Measurements from ENCODE around the gene INTS1.

The INTS1 gene

DNA sequence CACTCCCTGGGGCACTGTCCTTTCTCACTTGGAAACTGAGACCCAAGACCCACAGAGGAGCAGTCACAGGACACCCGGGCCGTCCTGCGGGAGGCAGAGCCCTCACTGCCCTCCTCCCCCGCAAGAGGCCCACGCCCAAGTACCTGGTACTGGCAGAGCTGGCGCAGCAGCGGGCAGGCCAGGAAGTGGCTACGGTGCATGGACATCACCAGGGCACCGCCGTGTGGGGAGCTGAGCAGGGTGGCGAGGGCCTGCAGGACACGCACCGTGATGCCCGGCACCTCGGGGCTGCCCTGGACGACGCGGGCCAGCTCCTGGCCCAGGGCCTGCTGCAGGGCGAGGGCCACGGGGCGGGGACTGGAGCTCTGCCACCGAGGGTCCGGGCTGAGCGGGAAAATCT, 24.9 kb downstream of the INTS1 start:
- H3K27ac ChIP-seq (ENCODE audit: low read depth, low read length) = no peak overlapping the region
- TF ChIP-seq, protein P1, sequence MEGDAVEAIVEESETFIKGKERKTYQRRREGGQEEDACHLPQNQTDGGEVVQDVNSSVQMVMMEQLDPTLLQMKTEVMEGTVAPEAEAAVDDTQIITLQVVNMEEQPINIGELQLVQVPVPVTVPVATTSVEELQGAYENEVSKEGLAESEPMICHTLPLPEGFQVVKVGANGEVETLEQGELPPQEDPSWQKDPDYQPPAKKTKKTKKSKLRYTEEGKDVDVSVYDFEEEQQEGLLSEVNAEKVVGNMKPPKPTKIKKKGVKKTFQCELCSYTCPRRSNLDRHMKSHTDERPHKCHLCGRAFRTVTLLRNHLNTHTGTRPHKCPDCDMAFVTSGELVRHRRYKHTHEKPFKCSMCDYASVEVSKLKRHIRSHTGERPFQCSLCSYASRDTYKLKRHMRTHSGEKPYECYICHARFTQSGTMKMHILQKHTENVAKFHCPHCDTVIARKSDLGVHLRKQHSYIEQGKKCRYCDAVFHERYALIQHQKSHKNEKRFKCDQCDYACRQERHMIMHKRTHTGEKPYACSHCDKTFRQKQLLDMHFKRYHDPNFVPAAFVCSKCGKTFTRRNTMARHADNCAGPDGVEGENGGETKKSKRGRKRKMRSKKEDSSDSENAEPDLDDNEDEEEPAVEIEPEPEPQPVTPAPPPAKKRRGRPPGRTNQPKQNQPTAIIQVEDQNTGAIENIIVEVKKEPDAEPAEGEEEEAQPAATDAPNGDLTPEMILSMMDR (IDR thresholded peaks at IDR 0.05; ENCODE audit: low read depth, low read length, poor library complexity, severe bottlenecking) = no peak
- no peak for TF ChIP-seq EZH2phosphoT487 (IDR thresholded peaks at IDR 0.05; ENCODE audit: borderline replicate concordance, low read length)
- no peaks in the 10 kb centered on the region for H3K27me3 ChIP-seq (ENCODE audit: control insufficient read depth, low read length)
- no peak overlapping the region for H3K4me3 ChIP-seq (ENCODE audit: low read length)
- 0 out of 2 replicates have a peak, but pooled peaks cover 2% of the 10 kb centered on the region for H3F3A ChIP-seq (ENCODE audit: control insufficient read depth, insufficient read depth)
- H3K9me3 ChIP-seq (ENCODE audit: control insufficient read depth, insufficient read depth, low read length) = no peaks in the 10 kb centered on the region
- H3K9me2 ChIP-seq (replicated peaks; ENCODE audit: control insufficient read depth, low read length) = no peaks in the 10 kb centered on the region
- peaks cover 4% of the 10 kb centered on the region for H3K4me1 ChIP-seq (ENCODE audit: control insufficient read depth, low read length)
- no peak overlapping the region for H3K4me2 ChIP-seq (ENCODE audit: low read length)
- H3K79me2 ChIP-seq (ENCODE audit: control insufficient read depth, low read length) = no peaks in the 10 kb centered on the region
- H4K20me1 ChIP-seq (ENCODE audit: control insufficient read depth, insufficient read depth, low read depth, low read length) = no peaks in the 10 kb centered on the region; the same call in 1 of the 2 replicates
- H3K36me3 ChIP-seq (ENCODE audit: control insufficient read depth, low read length) = peaks cover 91% of the 10 kb centered on the region

DNA sequence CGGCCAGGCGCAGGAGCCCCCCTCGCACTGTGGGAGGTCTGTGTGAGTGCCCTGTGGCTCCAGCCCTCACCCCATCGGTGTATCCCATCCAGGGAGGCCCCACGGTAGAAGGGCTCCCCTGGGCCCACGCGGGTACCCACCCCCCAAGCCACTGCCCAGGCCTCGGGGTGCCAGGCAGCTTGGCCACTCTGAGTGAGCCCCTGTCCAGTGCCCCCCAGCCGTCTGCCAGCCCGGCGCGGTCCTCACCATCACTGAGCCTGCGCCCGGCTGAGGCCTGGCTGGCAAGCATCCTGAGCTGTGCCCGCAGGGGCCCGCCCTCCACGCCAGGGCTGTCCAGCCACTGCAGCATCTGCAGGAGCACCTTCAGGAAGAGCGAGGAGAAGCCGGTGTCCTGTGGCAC, 25.7 kb downstream of the INTS1 start:
- Histone ChIP-seq H3K27ac (ENCODE audit: low read depth, low read length) (no peak overlapping the region), H3K4me1 (ENCODE audit: control insufficient read depth, low read length) (peaks cover 10% of the 10 kb centered on the region), H4K20me1 (ENCODE audit: control insufficient read depth, insufficient read depth, low read depth, low read length) (no peaks in the 10 kb centered on the region; the same call in 1 of the 2 replicates), H3K4me2 (ENCODE audit: low read length) (no peak overlapping the region), H3K36me3 (ENCODE audit: control insufficient read depth, low read length) (peaks cover 90% of the 10 kb centered on the region), H3K9me2 (replicated peaks; ENCODE audit: control insufficient read depth, low read length) (no peaks in the 10 kb centered on the region), H3F3A (ENCODE audit: control insufficient read depth, insufficient read depth) (0 out of 2 replicates have a peak, but pooled peaks cover 2% of the 10 kb centered on the region), H3K4me3 (ENCODE audit: low read length) (no peak overlapping the region), H3K79me2 (ENCODE audit: control insufficient read depth, low read length) (no peaks in the 10 kb centered on the region; the same call in 1 of the 2 replicates), H3K9me3 (ENCODE audit: control insufficient read depth, insufficient read depth, low read length) (no peaks in the 10 kb centered on the region), H3K27me3 (ENCODE audit: control insufficient read depth, low read length) (no peaks in the 10 kb centered on the region)
- TF ChIP-seq EZH2phosphoT487 (IDR thresholded peaks at IDR 0.05; ENCODE audit: borderline replicate concordance, low read length) = no peak
- TF ChIP-seq, protein P1 (IDR thresholded peaks at IDR 0.05; ENCODE audit: low read depth, low read length, poor library complexity, severe bottlenecking) = no peak

DNA sequence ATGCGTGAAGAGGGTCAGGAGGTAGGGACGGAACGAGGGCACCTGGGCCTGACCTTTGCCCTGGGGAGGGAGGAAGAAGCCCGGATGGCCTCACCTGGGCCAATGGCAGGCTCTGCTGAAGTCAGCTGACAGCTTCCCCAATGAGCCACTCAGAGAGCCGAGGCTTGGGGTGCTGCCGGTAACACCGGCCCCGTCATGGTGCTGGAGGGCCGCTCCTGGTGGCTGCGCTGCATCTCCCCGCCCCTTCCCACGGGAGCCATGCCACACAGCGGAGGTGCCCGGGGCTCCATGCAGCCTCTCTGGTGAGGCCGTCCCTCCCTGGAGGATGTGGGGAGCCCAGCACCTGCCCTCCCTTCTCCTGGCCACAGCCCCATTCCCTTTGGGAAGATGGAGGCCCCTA, 27.3 kb downstream of the INTS1 start:
- Histone ChIP-seq H4K20me1 (ENCODE audit: control insufficient read depth, insufficient read depth, low read depth, low read length) (no peaks in the 10 kb centered on the region; the same call in 1 of the 2 replicates), H3K4me3 (ENCODE audit: low read length) (no peak overlapping the region), H3K79me2 (ENCODE audit: control insufficient read depth, low read length) (no peaks in the 10 kb centered on the region; the same call in 1 of the 2 replicates), H3K9me3 (ENCODE audit: control insufficient read depth, insufficient read depth, low read length) (no peaks in the 10 kb centered on the region), H3K36me3 (ENCODE audit: control insufficient read depth, low read length) (peaks cover 87% of the 10 kb centered on the region), H3K27ac (ENCODE audit: low read depth, low read length) (no peak overlapping the region), H3K4me1 (ENCODE audit: control insufficient read depth, low read length) (peaks cover 10% of the 10 kb centered on the region), H3K27me3 (ENCODE audit: control insufficient read depth, low read length) (no peaks in the 10 kb centered on the region), H3K4me2 (ENCODE audit: low read length) (no peak overlapping the region), H3F3A (ENCODE audit: control insufficient read depth, insufficient read depth) (0 out of 2 replicates have a peak, but pooled peaks cover 2% of the 10 kb centered on the region), H3K9me2 (replicated peaks; ENCODE audit: control insufficient read depth, low read length) (no peaks in the 10 kb centered on the region)
- TF ChIP-seq EZH2phosphoT487 (IDR thresholded peaks at IDR 0.05; ENCODE audit: borderline replicate concordance, low read length) = no peak
- TF ChIP-seq, protein P1 (IDR thresholded peaks at IDR 0.05; ENCODE audit: low read depth, low read length, poor library complexity, severe bottlenecking) = no peak
